HG03521 (cell line): ENCODE results near the gene CCDC88C.

Experiments
- ATAC-seq: cut with Tn5 transposase; IDR thresholded peaks from one replicate; pipeline ENCODE4 v1.9.1; 2021; ENCODE audit warnings: mild to moderate bottlenecking, moderate library complexity; ENCODE audit not compliant: unreplicated experiment

Gene CCDC88C

DNA sequence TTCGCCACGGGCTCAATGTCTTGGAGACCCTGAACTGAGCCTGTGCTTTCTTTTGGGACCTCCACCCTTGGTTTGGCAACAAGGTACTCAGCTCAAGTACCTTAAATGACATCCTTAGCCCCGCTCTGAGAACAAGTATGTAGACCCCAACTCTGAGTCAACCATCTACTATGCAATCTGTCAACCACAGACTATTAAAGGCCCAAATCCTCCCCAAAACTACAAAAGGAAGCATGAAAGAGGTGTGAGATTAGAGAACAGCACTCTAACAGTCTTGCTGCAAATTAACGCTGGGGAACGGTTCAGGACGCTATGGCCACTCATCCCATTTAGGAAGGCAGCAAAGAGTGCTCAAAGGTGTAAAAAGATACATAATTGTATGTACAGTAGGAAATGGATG, 52.1 kb downstream of the CCDC88C start:
- ATAC-seq: no peak

DNA sequence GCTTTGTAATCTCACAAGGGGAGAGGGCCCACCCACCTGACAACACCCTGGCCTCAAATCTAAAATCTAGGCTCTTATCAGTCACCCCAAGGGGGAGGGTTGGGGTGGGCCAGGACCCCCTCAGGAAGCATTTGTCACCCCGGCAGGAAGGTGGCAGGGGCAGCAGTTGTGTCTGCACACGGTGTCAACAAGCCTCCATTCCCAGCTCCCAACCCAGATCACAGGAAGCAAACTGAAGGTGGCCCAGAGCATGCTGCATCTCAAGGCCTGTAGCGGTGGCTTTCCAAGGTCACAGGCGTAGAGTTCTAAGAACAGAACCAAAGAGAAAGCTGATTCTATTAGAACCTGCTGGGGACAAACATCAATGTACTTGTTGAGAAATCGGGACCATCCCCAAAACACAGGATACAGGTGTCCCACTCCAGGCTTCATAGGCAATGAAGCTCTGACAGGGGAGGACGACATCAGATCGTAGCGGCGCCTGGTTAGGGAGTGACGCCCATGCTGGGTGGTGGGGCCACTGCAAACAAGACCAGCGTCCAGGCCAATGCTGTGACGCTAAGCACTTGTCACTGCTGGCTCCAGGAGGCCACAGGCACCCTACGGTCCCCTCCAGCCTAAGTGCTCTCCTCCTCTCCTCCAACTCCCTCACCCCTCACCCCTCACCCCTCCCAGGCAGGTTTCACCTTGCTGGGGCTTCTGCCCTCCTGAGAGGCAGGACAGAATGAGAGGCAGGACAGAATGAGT, 52.9 kb downstream of the CCDC88C start:
- no peak for ATAC-seq

DNA sequence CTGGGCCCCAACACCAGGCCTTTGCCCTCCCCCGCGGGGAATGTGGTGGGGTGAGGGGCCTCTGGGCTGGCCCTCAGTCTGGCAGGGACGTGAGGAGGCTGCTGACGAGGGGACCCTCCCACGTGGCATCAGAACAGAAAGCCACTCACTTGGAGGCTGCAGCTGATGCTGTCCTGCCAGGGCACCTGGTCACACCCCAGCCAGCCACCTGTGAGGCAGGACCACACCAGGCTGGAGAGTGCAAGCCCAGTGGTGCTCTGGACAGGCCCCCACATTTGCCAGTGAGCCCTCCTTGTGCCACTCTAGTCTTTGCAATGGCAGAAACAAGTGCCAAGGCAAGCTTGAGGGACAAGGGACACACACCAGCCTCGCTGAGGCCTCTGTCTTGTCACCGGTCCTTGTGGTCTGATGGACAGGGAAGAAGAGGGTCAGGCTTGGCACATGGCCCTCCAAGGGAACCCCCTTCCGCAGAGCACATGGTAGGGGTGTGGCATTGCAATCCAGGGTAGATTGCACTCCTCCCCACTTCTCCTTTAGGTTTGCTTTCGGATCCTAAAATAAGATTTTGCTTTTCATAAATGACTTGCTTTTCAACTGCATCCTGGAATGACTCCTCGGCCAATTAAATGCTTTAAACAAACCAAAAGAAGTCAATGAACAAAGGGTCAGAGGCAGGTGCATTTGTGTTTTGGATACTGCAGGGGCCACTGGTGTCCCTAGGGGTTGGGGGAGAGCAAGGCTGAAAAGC, 53.7 kb downstream of the CCDC88C start:
- peak; percentile 30 for ATAC-seq

DNA sequence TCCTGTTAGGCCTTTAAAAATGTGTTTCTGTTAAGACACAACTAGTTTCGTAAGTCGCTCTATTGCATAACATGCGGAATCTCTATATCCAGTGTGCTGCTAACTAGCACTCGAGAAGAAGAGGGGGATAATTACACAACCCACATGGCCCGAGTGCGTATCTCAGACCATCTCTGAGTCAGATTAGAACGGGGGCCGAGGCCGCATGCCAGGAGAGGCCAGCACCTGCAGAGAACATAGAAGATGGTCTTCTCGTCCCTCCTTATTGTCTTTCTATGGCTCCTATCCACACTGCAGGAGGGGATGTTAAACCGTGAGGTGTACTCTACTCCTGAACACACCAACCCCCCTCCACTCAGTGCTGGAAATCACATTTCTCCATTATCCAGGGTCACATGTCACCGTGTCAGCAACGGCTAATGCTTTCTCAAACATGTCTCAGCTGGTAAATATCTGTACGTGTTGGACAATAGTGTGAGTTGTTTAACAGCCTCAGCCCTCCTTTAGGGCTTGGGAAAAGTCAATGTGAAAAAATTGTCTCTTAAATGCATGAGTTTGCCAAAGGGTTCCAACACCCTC, 56.3 kb downstream of the CCDC88C start:
- ATAC-seq: no peak

DNA sequence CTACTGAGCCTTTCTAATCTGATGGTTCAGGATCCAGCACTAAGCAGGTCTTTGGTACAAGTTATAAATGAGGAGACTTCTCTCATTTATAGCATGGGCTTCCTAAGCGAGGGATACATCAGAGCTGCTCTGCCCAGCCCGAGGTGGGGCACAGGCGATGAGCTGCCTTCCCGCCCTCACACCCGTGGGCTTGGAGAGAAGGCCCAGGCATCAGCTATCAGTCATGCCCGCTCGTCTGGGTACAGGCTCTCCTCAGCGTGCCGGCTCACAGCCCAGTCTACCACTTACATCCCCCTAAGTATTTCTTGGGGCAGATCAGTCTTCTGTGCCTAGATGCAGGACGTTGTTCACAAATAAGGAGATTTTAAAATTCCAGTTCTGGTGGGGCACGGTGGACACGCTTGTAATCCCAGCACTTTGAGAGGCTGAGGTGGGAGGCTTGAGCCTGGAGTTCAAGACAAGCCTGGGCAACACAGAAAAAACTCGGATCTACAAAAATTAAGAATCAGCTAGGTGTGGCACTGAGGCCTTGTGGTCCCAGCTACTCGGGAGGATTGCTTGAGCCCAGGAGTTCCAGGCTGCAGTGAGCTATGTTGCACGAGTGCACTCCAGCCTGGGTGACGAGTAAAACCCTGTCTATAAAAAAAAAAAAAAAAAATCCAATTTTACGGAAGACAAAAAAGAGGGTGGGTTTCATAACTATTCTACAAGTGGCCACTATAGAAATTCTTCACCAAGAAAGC, 57.0 kb downstream of the CCDC88C start:
- no peak for ATAC-seq

DNA sequence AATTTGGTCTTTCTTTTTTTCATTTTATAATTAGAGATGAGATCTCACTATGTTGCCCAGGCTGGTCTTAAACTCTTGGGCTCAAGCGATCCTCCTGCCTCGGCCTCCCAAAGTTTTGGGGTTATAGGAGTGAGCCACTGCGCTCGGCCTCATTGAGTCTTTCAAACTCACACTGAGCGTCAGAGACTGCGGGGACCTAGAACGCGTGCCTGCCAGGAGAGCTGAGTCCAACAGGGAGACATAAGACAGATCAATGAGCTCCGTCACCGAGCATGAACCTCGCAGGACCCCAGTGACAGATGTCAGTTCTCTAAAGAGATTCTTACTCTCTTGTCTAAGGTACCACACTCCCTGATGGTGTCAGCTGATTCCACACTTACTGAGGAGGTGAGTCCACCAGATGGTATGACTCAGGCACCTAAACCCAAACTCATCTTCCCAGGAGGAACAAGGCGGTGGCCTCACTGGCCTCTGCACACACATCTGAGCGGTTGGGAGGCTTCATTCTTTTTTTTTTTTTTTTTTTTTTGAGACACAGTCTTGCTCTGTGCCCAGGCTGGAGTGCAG, 58.9 kb downstream of the CCDC88C start:
- no peak for ATAC-seq

DNA sequence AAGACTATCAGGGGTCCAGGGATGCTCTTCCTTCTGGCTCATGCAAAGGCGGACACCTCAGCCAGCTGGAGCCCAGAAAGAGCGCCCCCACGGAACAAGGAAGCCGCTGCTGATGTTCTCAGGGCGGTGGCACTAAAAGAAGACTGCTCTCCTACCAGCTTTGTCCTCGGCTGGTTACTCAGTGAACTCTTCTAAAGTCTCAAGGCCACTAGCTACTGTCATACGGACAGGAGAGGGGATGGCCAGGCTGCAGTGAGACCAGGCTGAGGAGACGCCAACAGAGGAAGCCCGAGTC, 59.6 kb downstream of the CCDC88C start:
- ATAC-seq: no peak

DNA sequence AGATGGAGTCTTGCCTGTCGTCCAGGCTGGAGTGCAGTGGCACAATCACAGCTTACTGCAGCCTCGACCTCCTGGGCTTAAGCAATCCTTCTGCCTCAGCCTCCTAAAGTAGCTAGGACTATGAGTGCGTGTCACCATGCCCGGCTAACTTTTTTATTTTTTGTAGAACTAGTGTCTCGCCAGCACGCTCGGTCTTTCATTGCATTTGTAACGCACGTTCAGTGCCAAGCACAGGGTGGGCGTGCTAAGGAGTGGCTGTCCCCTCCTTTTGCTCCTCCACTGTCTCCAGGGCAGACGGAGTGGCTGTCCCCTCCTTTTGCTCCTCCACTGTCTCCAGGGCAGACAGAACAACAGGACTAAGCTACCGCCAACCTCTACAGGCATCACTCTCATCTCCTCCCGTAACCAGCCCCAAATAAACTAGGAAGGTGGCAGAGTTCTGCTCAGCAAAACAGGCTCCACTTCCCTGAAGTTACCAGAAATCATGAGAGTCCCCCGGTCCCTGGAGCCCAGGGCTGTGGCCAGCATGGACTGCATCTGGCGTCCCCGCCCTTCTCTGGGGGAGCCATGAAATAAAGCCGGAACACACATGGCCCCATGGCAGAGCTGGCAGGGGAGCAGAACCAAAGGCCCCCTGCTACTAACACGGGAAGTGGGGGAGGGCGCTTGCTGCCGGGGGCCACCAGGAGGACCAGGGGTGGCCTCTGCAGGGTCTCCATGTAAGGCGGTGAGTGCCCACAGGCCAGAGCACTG, 60.2 kb downstream of the CCDC88C start:
- ATAC-seq: no peak

DNA sequence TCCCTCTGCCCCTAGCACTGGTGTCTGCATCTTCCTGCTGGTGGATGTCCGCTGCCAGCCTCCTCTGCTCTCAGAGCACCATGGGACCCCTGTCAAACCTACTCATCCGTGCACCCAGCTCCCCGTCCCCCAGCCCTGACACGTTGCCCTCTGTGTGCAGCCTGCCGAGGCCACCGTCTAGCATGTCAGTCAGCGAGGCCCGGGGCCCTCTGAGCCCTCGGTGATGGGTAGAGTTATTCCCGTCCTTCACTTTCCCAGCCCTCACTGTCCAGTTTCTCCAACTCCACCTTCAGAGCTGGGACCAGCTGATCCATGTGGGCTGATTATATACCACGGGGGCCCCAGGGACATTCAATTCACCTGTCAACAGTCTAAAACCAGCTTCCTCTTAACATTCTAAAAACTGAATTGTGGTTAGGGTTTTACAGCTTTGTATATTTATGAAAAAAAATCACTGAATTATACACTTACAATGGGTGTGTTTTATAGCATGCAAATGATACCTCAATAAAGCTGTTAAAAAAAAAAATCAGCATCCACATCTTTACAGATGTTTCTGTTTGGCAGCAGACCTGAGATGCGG, 61.3 kb downstream of the CCDC88C start:
- ATAC-seq: no peak

DNA sequence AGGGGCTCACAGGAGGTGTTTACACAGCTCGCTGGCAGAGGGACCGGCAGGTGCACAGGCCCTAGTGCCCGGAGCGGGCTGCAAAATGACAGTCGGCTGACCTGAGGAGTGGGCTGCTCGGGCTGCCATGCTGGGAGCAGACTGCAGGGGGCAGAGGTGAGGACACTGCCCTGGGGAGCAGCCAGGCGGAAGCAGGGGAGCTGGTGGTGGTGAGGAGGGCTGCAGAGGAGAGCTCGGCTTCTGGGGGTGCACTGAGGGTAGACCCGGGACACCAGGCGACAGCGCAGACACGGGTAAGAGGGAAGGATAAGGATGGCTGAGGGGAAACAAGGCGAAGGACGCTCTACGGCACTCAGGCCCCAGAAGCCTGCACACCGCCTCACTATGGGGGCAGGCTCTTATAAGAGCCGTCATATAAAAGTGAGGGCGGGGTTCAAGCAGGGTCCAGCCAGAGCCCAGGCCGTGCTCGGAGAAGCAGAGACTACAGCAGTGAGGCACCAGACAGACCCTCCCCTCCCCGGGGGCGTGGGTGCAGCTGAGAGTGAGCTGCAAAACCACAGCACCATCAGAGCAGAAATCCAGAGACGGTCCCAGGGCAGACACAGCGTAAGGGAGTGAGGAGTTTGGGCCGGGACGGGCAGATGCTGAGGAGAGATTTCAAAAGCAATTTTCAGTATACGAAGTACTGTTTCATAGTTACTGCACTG, 62.5 kb downstream of the CCDC88C start:
- no peak for ATAC-seq

DNA sequence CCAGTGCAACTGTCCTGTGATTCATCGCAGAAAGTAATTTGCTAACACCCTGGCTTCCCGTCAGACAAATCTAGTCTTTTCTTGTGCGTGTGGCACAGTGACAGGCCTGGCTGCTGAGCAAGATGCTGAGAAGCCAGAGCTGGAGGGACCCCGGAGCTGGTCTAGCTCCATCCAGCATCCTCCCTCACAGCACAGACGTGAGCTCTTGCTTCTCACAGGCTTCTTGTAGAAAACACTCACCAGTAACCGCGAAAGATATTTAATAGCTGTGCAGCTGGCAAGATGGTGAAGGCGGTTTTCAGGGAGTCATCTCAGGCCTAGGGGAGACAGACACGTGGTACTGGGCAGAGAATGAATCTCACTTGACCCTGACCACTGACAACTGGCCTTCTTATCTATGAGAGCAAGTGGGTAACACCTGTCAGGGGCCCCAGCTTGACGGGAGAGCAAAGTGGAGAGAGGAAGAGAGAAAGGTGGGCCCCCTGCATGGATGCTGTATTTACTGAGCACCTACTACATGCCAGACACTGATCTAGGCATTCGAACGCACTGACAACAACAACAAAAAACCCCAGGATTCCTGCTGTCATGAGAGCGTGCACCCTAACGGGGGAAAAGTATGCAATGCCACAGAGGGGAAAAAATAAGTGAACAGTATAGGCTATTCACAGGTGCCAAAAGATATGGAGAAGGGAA, 63.3 kb downstream of the CCDC88C start:
- no peak for ATAC-seq

DNA sequence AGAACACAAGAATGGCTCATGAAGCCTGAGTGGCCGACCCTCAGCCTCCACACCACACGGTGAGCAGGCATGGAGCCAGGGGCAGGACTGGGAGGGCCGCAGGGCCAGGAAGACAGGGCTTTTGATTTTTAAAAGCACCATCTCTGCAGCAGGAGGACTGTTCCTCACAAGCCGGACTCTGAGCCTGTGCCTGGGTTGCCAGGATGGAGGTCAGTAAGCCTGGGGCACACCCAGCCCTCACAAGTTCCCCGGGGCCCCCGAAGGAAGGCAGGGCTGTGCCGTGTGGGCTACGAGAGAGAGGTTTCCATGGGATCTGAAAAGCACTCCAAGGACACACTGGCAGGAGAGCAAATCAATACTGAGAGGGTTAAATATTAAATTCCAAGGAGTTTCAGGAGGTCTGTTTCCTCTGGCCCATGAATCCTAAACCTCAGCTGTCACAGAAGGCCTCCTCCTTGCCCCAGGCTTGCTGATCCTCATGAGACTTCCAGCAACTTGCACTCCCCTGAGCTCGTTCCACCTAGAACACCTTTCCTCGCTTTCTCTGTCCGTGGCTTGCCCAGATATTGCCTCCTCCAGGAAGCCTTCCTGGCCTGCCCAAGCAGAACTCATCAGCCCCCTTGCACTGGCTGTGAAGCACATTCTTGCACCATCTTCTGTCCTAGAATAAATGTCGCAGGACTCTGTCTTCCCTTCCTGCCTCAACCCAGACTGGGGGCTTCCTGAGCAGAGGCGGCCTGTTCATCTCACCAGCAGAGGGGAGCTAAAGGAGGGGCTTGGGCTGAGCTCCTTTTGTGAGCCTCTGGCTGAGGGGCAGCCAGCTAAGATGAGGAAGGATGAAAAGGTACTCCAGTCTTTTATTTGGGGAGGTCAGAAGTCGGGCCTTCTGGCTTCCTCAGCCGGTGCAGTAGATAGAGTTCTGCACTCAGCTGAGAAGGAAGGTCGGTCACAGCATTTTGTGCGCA, 64.6 kb downstream of the CCDC88C start:
- no peak for ATAC-seq

DNA sequence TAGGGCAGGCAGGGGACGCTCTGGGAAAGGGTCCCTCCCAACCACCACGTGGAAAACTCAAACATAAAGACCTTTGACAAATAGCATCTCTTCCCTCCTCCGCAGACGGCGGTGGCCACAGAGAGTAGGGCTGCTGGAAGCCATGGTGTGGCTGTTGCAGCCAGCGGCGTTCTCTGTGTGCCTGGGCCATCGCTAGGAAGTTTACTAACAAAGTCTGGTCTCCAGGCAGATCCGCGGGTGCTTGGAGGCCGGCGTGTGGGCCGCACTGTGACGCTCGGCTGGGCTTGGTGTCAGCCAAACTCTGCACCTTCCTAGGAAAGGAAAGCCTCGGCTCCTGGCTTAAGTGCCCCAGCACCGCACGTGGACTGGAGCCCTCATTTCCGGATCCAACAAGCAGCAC, 65.6 kb downstream of the CCDC88C start:
- ATAC-seq: no peak

DNA sequence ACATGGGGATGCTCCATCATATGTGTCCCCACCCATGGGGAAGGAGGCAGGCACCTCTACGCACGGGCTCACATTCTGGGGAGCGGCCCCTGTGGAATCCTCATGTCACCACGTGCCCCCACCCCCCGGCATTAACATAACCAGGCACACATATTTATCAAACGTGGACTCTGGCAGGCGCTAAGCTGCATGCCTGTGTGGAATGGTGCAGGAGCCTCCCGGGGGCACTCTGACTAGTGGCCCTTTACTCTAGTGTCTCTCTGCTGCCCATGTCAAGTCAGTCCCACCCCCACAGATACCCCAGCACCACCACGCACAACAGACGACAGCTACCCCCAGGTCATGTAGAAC, 66.1 kb downstream of the CCDC88C start:
- ATAC-seq: no peak

DNA sequence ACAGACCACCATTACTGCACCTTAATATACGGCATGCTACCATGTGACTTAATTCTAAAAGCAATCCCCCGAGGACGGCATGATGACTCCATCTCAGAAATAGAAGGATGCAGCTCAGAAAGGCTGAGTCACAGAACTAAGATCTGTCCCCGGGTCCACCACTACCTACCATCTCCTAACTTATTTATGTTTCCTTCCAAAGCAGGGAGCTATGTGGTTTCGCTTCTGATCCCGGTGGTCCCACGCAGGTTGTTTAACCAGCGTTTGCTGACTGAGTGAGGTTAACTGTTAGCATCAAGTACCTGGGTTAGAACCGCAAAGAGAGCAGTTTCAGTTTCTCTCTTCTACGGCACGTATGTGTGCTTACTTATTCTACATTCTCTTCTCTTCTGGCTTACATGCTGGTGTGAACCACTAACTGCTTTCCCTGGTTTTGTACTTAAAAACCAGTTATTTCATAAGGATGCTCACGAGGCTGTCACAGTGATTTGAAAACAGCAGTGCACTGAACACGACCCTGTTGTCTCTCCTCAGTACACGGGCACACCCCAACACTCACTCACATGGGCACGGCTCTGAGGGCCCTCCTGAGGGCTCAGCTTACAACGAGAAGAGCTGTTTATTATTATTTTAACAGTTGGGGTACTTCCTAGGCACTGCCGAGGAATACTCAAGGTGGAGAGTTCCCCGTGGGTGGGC, 66.7 kb downstream of the CCDC88C start:
- ATAC-seq: peak; percentile 55

DNA sequence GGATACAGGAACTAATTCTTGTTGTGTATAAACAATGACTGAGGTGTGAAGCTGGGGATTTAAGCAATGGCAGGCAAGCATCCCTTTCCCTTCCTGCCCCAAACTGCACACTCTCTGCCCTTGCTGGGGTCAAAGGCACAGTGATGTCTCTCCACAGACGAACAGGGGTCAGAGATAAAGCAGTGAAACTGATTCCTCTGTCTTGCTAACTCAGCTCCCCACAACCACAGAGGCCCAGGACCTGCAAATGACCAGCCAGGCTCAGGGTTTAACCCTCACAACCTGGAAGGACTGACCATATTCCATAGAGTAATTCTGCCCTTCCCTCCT, 67.2 kb downstream of the CCDC88C start:
- ATAC-seq: no peak

DNA sequence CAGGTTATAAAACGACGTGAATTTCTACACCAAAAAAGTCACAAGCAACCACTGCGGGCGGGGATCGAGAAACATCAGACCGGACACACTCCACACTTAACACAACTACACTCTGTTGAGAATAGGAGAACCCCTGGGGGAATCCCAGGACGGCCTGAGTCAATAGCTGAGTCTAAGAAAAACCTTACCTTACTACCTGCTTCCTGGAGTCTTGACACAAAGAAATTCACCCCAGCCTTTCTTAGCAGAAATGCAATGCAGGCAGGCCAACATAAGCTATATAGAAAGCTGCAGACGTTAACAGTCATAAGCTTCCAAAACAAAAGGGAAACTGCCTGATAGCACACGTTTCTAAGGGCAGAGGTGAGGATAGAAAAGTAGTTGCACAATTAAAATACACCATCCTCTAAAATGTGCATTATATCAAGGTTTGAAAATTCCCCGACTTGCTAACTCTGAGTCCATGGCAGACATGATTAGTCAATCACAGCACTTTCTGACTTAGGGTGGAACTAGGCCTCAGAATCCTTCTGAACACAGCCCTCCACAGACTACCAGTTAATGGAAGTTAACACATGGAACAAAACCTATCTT, 68.0 kb downstream of the CCDC88C start:
- ATAC-seq: peak; percentile 41
